H1 (cell line): ENCODE data around the gene C2CD3. TPM values are rescaled to one million over a fixed set of nuclear protein-coding genes. Genes with fewer than 3 reads are reported as not detected.
A peak's percentile ranks its signal among the peaks of the same experiment; 100 is the strongest.

Source experiments
- BACH1 ChIP-seq: IDR thresholded peaks from 2 replicates; pipeline ENCODE4 v1.6.1; 2012; ENCODE audit warnings: low read length, improper control_type of control experiment
- EZH2 ChIP-seq: fragments of 200-600 bp; sonication (generic); IDR thresholded peaks from 2 replicates; pipeline ENCODE4 v1.7.1; 2012; ENCODE audit warnings: low read depth, mild to moderate bottlenecking, moderate library complexity, low read length, inconsistent platforms; ENCODE audit not compliant: severe bottlenecking
- MAFK ChIP-seq: IDR thresholded peaks from 2 replicates; pipeline ENCODE4 v1.6.1; 2012; ENCODE audit warnings: low read depth, mild to moderate bottlenecking, improper control_type of control experiment, low read length
- POLR2AphosphoS5 ChIP-seq: IDR thresholded peaks from 2 replicates; pipeline ENCODE4 v1.6.1; 2011; ENCODE audit warnings: low read depth, low read length
- SP1 ChIP-seq: IDR thresholded peaks from 2 replicates; pipeline ENCODE4 v1.6.1; 2011; ENCODE audit warnings: low read depth, low read length
- TCF12 ChIP-seq: IDR thresholded peaks from 2 replicates; pipeline ENCODE4 v1.6.1; 2011; ENCODE audit warnings: low read depth, mild to moderate bottlenecking, low read length
- TEAD4 ChIP-seq: IDR thresholded peaks from 2 replicates; pipeline ENCODE4 v1.6.1; 2012; ENCODE audit warnings: low read depth, low read length, inconsistent platforms, mixed read lengths
- USF2 ChIP-seq: IDR thresholded peaks from 2 replicates; pipeline ENCODE4 v1.6.1; 2011; ENCODE audit warnings: low read length, improper control_type of control experiment
- ZNF274 ChIP-seq: IDR thresholded peaks from 2 replicates; pipeline ENCODE4 v1.7.0; 2012; ENCODE audit warnings: low read length, borderline replicate concordance; ENCODE audit errors: extremely low read depth
- polyA plus RNA-seq, 7 experiments: library from polyadenylated mRNA; depleted of rRNA in 3 of 7; stranded (reverse) in 5 of 7; unstranded in 2 of 7; fragments of >200 nt in 5 of 7; fragments of 200-250 nt in 2 of 7; gene quantifications; 1 replicate in 5 of 7; 2 replicates in 1 of 7; 4 replicates in 1 of 7; pipeline versions ENCODE4 v1.2.1 to v1.2.3, GENCODE V29; 2011 to 2013; ENCODE audit warnings: missing spikeins in 2 of 7, mixed read lengths in 2 of 7
- total RNA-seq: library from RNA; stranded (reverse); fragmentation: NEBNext Ultra II Directional; extraction: Animal tissue kit (Norgen Biotek cat#: 25700); gene quantifications from 2 replicates; pipeline ENCODE4 v1.2.1, GENCODE V29; 2021

Gene C2CD3
- total and polyA plus RNA-seq, 2 of the 8 experiments (the other 6 are each of a cell fraction or from before 2014, with no cell fraction given), result 11.0 to 29.1 TPM

- TF ChIP-seq USF2 (no peak), SP1 (peak; percentile 71; the same call in 1 of the 2 replicates), ZNF274 (no peak), TEAD4 (no peak), POLR2AphosphoS5 (peak; percentile 95), EZH2 (no peak), BACH1 (no peak), MAFK (no peak), TCF12 (no peak)
These were observed at the start of gene C2CD3, which contains the start of gene PPME1 (continued) for GRCh38 chr11:74170694-74171629.
